GM21526 (cell line): Measurements from ENCODE around the gene TAF3.

Experiments used
- ATAC-seq: cut with Tn5 transposase; IDR thresholded peaks from one replicate; pipeline ENCODE4 v1.9.1; 2021; ENCODE audit warnings: moderate library complexity; ENCODE audit not compliant: unreplicated experiment, low FRiP score

Gene TAF3

DNA sequence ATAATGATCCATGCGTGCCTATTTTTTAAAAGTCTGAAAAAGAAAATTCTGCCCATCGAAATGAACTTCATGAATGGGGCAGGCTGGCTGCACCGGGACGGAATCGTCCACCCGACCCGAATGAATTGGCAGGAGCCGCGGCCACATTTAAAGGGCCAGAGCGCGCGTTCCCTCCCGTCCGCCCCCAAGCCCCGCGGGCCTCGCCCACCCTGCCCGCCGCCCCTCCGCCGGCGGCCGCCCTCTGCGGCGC lies 235.9 kb downstream of the TAF3 start:
- ATAC-seq = no peak

DNA sequence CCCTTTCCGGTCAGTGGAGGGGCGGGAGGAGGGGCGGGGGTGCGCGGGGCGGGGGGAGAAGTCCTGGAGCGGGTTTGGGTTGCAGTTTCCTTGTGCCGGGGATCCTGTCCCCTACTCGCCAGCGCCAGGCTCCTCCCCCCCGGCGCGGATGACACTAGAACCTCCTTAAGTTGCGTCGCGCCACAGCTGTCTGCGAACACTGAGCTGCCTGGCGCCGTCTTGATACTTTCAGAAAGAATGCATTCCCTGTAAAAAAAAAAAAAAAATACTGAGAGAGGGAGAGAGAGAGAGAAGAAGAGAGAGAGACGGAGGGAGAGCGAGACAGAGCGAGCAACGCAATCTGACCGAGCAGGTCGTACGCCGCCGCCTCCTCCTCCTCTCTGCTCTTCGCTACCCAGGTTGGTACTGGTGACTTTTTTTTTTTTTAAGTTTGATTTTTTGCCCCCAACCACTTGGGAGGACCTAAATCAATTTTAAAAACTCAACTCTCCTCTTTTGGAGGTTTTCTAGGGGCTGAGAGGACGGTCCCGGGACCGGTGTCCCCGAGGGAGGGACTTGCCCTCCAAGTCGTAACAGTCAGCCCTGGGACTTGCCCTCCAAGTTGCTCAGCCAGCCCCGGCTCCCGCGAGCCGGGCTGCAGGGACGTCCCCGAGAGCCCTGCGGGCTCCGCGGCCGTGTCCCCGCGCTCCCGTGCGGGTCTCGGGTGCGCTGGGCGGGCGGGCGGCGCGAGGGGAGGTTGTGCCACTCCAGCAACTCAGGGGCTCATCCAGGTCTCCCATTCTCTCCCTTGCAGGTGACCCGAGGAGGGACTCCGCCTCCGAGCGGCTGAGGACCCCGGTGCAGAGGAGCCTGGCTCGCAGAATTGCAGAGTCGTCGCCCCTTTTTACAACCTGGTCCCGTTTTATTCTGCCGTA lies 236.4 kb downstream of the TAF3 start, which contains the start of gene GATA3:
TSS of gene GATA3 (plus strand) at position 195 of the 914 bp plus-strand sequence. CDS start 968 bp downstream, outside the sequence.
- ATAC-seq = no peak

DNA sequence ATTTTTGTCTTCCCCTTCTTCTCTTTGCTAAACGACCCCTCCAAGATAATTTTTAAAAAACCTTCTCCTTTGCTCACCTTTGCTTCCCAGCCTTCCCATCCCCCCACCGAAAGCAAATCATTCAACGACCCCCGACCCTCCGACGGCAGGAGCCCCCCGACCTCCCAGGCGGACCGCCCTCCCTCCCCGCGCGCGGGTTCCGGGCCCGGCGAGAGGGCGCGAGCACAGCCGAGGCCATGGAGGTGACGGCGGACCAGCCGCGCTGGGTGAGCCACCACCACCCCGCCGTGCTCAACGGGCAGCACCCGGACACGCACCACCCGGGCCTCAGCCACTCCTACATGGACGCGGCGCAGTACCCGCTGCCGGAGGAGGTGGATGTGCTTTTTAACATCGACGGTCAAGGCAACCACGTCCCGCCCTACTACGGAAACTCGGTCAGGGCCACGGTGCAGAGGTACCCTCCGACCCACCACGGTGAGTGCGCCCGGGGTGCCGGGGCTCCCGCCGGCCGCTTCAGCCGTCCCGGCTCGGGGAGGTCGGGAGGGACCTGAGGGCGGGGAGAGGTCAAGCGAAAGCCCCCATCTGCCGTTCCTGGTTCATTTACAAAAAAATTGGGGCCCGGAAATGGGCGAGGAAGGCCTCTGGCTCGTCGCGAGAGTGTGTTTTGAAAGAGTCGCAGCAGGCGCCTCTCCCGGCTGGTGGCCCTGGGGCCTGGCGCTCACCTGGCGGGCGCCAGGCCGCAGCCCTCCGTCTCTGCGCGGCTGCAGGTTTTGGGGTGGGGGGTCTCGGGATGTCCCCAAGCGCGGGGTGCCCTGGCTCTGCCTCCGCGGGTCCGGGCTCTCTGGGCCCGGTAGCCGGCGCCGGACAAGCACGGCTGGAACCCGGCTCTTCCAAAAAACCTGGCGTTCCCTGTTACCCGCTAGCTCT lies 237.4 kb downstream of the TAF3 start:
- ATAC-seq = no peak

DNA sequence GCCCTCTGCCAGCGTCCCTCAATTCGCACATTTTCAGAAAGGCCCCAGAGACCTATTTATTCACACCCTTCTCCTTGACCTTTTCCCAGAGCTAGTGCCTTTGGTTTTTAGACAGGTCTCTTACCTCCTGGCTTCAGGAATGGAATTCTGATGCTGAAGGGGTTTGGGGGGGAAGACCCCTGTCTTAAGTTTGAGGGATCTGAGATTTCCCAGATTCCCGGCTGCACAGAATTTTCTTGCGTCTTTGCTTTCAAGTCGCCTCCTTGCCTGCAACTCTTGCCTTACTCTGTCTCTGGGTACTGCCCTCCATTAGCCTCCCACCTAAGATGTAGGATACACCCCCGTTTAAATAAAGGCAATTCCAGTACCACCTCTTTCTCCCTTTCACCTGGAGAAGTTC lies 238.1 kb downstream of the TAF3 start:
- no peak for ATAC-seq

DNA sequence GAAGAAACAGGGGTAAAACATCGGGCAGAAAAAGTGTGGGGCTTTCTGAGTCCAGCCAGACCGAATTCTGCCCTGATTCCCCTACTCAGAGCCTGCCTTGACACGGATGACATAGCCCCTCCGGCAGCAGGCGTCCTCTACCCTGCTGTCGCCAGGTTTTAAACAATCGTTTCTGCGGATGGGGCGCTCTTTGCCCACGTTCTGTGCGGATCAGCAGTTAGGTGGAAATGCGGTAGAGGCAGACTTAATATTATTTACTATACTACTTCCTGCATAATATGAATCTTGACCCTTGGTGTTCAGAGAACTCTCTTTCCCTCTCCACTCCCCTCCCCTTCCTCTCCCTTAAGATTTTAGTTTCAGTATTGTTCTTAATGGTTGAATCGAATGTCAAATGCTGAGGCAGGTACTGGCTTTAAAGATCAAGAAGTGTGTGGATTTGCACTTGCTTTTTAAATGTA lies 238.6 kb downstream of the TAF3 start:
- peak; percentile 38 for ATAC-seq

DNA sequence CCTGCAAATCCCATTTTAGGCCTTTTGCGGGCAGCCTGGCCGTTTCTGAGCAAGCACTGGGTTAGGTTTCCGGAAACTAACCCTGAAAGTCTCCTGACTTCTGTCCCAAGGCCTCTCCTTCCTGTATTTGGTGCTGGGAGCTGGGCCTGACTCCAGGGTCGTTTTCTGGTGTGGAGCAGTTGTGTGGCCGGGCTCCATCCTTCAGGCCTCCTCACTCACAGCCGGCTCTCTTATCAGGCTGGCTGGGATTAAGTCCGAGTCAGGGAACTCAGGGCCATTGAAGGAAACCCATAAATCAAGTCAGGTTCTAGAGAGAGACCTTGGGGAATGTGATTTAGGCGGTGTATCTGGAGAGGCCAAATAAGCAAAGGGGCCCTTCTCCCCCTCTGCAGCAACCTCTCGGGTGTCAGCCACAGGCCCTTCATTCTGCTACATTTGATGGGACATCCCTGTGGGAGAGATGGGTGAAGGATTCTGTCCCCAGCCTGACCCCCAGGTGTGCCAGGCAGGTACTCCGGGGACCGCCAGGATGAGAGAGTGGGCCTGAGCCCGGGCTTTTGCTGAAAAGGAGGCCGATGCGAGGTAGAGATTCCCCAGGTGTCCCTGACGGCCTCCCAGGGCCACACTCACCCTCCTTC lies 239.4 kb downstream of the TAF3 start:
- ATAC-seq = no peak

DNA sequence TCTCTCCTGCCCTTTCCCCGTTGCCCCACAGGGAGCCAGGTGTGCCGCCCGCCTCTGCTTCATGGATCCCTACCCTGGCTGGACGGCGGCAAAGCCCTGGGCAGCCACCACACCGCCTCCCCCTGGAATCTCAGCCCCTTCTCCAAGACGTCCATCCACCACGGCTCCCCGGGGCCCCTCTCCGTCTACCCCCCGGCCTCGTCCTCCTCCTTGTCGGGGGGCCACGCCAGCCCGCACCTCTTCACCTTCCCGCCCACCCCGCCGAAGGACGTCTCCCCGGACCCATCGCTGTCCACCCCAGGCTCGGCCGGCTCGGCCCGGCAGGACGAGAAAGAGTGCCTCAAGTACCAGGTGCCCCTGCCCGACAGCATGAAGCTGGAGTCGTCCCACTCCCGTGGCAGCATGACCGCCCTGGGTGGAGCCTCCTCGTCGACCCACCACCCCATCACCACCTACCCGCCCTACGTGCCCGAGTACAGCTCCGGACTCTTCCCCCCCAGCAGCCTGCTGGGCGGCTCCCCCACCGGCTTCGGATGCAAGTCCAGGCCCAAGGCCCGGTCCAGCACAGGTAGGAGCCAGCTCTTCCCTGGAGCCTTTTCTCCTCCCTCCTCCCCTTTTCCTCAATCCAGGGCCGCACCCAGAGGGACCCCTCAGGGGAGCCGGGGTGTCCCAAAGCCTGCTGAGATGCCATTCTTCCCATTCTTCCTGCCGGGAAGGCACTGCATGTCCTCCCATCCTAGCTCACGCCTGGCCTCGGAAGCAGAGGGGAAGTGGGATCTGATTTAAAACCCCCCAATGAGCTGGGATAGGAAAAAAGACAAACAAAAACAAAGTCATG lies 240.2 kb downstream of the TAF3 start:
- ATAC-seq = no peak

DNA sequence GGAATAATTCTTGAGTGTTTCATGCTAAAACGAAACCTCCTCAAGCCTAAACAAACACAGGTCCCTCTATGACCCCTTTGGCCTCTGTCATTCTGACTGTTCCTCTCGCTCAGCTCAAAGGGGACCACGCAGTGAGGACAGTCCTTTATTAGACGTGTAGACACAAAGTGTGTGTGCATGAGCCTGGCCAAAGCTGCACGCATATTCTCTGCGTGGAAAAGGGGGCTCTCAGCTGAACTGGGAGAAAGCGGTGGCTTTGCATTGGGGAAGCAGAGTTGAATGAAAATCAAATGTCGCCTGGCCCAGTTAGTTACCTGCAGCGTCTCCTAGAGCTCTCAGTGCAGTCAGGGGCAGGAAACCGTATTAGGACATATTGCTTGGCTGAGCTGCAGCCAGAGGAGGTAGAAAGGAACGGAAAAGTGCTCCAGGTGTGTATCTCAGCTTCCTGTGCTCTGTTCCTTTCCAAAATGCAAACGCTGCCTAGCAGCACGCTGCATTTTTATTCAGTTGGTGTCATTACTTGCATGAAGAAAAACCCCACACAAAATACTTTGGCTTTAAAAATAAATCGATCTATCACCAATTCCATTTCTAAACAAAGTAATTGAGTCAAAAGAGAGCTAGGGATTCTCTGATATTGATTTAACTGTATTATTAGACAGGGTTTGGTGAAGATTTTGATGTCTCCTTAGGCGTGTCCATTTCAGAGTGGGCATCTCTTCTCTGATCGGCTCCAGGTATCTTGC lies 241.1 kb downstream of the TAF3 start:
- no peak for ATAC-seq

DNA sequence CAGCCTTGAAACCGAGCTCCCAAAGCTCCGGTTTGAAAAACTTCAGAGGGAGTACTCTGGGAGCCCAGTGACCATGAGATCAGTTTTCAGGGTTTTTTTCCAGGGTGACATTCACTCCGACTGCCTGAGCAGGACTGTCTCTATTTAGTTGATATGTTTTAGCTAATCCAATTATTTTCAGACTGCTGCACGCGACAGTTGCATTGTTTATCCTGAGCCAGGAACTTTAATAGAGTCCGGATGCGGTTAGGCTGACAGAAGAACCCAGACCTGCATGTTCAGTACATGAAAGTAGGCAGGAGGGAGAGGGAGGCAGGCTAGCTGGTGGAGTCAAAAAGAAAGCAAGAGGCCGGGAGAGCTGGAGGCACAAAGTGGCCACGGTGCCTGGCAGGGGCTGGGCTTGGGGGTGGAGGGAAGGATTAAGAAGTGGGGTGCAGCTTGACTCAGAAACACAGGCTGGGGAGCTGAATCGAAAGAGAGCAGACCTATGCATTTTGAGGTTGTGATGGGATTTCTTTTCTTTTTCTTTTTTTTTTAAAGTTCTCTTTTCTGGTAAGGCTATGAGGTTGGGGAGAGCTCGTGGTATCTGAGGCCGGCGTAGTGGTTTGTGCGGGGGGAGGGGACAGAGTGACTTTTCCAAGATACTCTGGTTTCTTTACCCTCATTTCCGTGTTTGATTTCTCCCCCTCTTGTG lies 241.9 kb downstream of the TAF3 start:
- peak; percentile 32 for ATAC-seq

DNA sequence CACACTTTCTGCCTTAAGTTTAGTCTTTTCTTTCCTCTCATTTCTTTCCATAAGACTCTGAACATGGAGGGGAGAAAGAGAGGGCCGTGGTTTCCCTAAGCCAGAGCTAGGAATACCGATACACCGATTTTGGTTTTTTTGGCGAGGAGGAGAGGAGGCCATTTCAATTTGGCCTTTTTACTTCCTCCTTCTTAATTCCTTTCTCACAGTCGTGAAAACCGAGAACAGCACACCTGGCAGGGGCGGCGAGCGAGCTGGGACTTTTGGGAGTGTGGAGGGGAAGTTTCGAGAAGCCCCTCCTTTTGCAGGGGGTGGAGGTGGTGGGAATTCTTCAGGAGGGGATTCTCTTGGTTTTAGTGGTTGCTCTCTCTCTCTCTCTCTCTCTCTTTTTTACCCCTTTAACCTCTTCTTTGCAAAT lies 242.4 kb downstream of the TAF3 start:
- ATAC-seq = no peak

DNA sequence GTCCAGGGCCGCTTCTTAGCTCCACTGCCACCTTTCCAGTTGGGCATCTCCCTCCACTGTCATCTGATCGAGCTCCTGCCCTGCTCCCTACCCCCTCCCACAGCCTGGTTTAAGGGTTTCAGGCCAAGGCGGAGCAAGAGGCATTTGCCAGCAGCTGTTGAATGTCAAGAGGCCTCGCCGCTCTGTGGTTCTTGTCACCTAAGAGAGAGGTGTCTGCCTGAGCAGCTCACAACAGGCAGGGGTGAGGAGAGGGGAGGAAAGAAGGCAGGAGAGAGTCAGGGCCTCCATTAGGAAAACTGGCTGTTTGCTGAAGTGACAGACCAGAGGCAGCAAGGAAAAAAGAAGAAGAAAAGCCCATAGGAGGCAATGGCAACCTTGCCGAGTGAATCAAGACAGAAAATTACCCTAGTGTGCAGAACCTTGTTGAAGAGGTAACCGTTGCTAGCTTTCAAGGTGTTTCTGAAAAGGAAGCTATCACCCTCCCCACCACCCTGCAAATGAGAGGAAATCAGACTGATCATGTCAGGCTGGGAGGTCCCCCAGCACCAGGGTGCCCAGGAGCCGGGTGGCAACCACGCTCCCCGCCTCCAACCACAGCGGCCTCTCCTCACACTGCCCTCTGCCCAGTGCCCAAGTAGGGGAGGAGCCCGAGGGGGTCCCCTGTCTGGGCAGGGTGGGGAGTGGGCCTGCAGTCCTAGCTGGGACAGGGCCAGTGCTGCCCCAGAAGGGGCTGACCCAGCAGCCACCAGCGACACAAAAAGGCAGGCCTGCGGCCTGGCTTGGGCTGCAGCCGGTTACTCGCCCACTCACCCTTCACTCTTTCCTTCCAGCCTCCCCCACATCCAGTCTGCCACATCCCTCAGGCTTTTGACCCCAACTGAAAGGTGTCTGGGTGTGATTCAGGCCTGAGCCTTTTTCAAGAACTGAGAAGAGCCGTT lies 243.2 kb downstream of the TAF3 start:
- no peak for ATAC-seq

DNA sequence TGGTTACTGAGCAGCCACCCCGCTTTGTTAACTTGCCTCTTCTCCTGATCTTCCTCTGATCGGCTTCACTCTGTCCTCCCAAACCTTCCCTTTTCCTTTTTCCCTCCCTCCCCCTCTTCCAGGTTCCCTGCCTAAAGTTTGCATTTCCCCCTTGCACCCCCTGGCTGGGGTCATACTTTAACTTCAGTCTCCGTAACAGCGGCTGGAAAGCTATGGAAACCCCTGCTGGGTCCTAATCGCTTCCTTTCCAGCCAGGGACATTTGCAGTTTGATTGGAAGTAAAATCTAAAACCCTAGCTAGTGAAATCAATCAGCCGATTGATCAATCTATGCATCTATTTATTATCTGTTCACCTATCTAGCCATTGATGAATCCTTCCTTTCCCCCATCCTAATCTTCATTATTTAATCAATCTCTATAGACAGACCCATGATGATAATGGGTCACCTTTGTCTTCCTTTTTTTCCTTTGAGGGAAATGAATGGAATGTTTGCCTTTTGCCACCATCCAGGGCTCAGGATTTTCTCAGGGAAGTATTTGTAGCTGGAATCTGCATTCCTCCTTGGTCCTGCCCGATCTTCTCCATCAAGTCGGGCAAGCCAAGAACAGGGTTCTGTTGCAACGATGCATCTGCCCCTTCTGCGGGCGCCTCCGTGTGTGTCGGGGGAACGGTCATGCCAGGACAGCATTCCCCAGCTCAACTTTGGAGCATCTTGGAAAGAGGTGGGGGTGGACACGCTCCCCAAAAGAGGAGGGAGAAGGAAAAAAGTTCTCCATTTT lies 245.0 kb downstream of the TAF3 start:
- no peak for ATAC-seq

DNA sequence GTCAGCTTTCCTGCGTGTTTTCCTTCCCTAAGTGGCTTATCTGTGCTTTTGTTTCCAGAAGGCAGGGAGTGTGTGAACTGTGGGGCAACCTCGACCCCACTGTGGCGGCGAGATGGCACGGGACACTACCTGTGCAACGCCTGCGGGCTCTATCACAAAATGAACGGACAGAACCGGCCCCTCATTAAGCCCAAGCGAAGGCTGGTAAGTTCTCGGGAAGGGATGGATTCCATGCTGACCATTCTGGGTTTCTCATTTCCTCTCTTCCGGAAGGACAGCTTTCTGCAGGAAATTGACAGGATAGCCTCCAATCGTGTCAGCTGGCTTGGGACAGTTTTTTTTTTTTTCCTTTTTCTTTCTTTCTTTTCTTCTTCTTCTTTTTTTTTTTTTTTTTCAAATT lies 245.6 kb downstream of the TAF3 start:
- no peak for ATAC-seq

DNA sequence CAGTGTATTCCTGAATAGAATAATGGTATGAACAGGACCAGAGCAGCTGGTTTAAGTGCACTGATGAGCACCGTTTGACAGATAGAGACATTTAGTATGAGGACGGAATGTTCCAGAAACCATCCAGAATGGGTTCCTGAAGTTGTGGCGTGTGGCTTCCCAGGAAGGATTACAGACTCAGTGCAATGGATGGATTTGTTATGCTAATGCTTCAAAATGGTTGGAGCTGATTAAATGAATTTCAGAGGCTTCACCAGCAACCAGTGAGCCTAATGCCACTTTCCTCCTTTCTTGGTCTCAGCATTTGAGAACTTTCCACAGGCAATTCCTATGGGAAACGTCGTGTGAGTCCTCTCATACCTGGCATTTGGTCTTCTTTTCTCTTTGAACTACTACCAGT lies 246.1 kb downstream of the TAF3 start:
- no peak for ATAC-seq

DNA sequence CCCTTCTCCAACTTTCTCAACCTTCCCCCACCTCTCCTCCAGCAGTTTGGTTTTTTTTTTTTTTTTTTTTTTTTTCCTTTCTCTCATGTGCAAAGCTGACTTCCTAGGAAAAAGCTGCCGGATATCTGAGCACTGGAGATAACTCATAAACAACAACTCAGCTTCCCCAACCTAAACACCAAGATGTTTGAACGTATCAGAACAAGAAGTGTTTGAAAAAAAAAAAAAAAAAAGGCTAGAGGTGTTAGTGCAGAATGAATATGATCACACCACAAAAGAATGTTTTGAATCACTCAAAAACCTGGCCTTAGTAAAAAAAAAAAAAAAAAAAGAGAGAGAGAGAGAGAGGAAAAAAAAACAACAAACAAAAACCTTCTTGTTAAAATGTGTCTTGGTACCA lies 247.3 kb downstream of the TAF3 start:
- ATAC-seq = no peak

DNA sequence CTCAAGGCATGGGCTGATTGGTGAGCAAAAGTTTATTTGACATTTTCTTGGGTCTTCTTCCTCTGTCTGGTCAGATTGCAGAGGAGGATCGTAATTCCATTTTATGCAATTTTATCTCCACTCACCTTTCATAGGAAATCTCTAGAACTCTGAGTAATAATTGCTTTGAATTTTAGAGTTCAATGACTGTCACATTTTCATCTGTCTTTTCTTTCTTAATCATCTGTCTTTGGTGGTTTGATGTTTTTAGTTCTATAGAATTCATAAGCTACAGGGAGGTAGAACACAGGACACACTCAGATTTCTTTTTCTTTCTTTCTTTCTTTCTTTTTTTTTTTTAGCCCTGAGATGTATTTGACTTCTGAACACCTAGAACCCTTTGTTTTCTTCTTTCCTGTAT lies 247.8 kb downstream of the TAF3 start:
- ATAC-seq = no peak
